ENCODE measurements around the gene CD151. TPM values are rescaled to one million over a fixed set of nuclear protein-coding genes. Genes with fewer than 3 reads are reported as not detected.

The CD151 gene
- total RNA-seq, 1 experiment from 2014 or later: 115 TPM

GRCh38 chr11:843818-844692 is 11.3 kb downstream of the CD151 start (continued):
- TF ChIP-seq ZNF396 (CRISPR knock-in tag; IDR thresholded peaks at IDR 0.05; ENCODE audit: borderline replicate concordance) (no peak), ZNF121 (CRISPR knock-in tag; IDR thresholded peaks at IDR 0.05) (no peak), USF2 (CRISPR knock-in tag; IDR thresholded peaks at IDR 0.05) (peak; percentile 22; the same call in 1 of the 2 replicates), USF1 (CRISPR knock-in tag; IDR thresholded peaks at IDR 0.05) (no peak), OVOL2 (CRISPR knock-in tag; IDR thresholded peaks at IDR 0.05; ENCODE audit: borderline replicate concordance) (no peak), SOX15 (CRISPR knock-in tag; IDR thresholded peaks at IDR 0.05) (no peak), TEAD1 (CRISPR knock-in tag; IDR thresholded peaks at IDR 0.05) (peak; percentile 99; the same call in 1 of the 2 replicates), ZBTB21 (CRISPR knock-in tag; IDR thresholded peaks at IDR 0.05; ENCODE audit: borderline replicate concordance) (no peak), EMX1 (CRISPR knock-in tag; IDR thresholded peaks at IDR 0.05) (no peak), ZNF423 (CRISPR knock-in tag; IDR thresholded peaks at IDR 0.05) (peak; percentile 4; the same call in 1 of the 2 replicates), ZBTB43 (CRISPR knock-in tag; IDR thresholded peaks at IDR 0.05) (no peak), PRRX2 (CRISPR knock-in tag; IDR thresholded peaks at IDR 0.05) (no peak), SP1 (CRISPR knock-in tag; conservative IDR thresholded peaks at IDR 0.05) (peak; percentile 29), FOXK1 (CRISPR knock-in tag; IDR thresholded peaks at IDR 0.05) (peak; percentile 92), NR2C2 (CRISPR knock-in tag; IDR thresholded peaks at IDR 0.05) (0 out of 2 replicates have a peak, but pooled peaks have one; percentile 24), NFATC4 (CRISPR knock-in tag; IDR thresholded peaks at IDR 0.05) (no peak), JAZF1 (CRISPR knock-in tag; IDR thresholded peaks at IDR 0.05) (no peak), STAT6 (CRISPR knock-in tag; conservative IDR thresholded peaks at IDR 0.05; ENCODE audit: low read depth) (no peak), HMGA2 (CRISPR knock-in tag; IDR thresholded peaks at IDR 0.05) (no peak), FOXP1 (CRISPR knock-in tag; IDR thresholded peaks at IDR 0.05; ENCODE audit: borderline replicate concordance) (no peak; the same call in 1 of the 2 replicates)
- TF ChIP-seq, protein P1, sequence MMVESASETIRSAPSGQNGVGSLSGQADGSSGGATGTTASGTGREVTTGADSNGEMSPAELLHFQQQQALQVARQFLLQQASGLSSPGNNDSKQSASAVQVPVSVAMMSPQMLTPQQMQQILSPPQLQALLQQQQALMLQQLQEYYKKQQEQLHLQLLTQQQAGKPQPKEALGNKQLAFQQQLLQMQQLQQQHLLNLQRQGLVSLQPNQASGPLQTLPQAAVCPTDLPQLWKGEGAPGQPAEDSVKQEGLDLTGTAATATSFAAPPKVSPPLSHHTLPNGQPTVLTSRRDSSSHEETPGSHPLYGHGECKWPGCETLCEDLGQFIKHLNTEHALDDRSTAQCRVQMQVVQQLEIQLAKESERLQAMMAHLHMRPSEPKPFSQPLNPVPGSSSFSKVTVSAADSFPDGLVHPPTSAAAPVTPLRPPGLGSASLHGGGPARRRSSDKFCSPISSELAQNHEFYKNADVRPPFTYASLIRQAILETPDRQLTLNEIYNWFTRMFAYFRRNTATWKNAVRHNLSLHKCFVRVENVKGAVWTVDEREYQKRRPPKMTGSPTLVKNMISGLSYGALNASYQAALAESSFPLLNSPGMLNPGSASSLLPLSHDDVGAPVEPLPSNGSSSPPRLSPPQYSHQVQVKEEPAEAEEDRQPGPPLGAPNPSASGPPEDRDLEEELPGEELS (CRISPR knock-in tag; IDR thresholded peaks at IDR 0.05): peak; percentile 85
- TF ChIP-seq, protein P2, sequence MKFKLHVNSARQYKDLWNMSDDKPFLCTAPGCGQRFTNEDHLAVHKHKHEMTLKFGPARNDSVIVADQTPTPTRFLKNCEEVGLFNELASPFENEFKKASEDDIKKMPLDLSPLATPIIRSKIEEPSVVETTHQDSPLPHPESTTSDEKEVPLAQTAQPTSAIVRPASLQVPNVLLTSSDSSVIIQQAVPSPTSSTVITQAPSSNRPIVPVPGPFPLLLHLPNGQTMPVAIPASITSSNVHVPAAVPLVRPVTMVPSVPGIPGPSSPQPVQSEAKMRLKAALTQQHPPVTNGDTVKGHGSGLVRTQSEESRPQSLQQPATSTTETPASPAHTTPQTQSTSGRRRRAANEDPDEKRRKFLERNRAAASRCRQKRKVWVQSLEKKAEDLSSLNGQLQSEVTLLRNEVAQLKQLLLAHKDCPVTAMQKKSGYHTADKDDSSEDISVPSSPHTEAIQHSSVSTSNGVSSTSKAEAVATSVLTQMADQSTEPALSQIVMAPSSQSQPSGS (CRISPR knock-in tag; IDR thresholded peaks at IDR 0.05; ENCODE audit: borderline replicate concordance, low read depth): no peak

All from WTC11 (cell line).